GM19395 (cell line): Measurements from ENCODE around the gene WDFY2.

Experiments used
- ATAC-seq: cut with Tn5 transposase; IDR thresholded peaks from one replicate; pipeline ENCODE4 v1.9.1; 2021; ENCODE audit warnings: mild to moderate bottlenecking, moderate library complexity; ENCODE audit not compliant: unreplicated experiment

Gene WDFY2

GRCh38 chr13:51729866-51730553 is 145.7 kb downstream of the WDFY2 start:
- no peak for ATAC-seq

- no peak for ATAC-seq
These were observed 146.7 kb downstream of the WDFY2 start for GRCh38 chr13:51730927-51731326.

- no peak for ATAC-seq
These were observed 147.5 kb downstream of the WDFY2 start for GRCh38 chr13:51731759-51732158.

- ATAC-seq = no peak
These were observed 149.4 kb downstream of the WDFY2 start for GRCh38 chr13:51733374-51734298.

- no peak for ATAC-seq
These were observed 150.5 kb downstream of the WDFY2 start for GRCh38 chr13:51734786-51735185.

GRCh38 chr13:51737609-51738008 is 153.3 kb downstream of the WDFY2 start:
- ATAC-seq = no peak

GRCh38 chr13:51738226-51738905 is 154.1 kb downstream of the WDFY2 start:
- no peak for ATAC-seq

GRCh38 chr13:51739027-51739764 is 154.9 kb downstream of the WDFY2 start:
- ATAC-seq = no peak

GRCh38 chr13:51740698-51741097 is 156.4 kb downstream of the WDFY2 start:
- no peak for ATAC-seq

GRCh38 chr13:51742031-51742430 is 157.8 kb downstream of the WDFY2 start:
- no peak for ATAC-seq

GRCh38 chr13:51742611-51743010 is 158.3 kb downstream of the WDFY2 start:
- ATAC-seq = no peak

- no peak for ATAC-seq
These were observed 161.0 kb downstream of the WDFY2 start for GRCh38 chr13:51745243-51745642.

- ATAC-seq = no peak
These were observed 162.5 kb downstream of the WDFY2 start for GRCh38 chr13:51746802-51747201.

- ATAC-seq = no peak
These were observed 163.5 kb downstream of the WDFY2 start for GRCh38 chr13:51747438-51748434.

- ATAC-seq = no peak
These were observed 172.4 kb downstream of the WDFY2 start for GRCh38 chr13:51756651-51757050.

- ATAC-seq = no peak
These were observed 174.4 kb downstream of the WDFY2 start for GRCh38 chr13:51758691-51759090.

- no peak for ATAC-seq
These were observed 175.0 kb downstream of the WDFY2 start for GRCh38 chr13:51759240-51759639.

- no peak for ATAC-seq
These were observed 176.3 kb downstream of the WDFY2 start for GRCh38 chr13:51760592-51760991.

GRCh38 chr13:51761643-51762350 is 177.5 kb downstream of the WDFY2 start:
- ATAC-seq = no peak
